B cell (primary cell): Measurements from ENCODE around the gene PRRC2B. TPM values are rescaled to one million over a fixed set of nuclear protein-coding genes. Genes with fewer than 3 reads are reported as not detected.
A peak's percentile ranks its signal among the peaks of the same experiment; 100 is the strongest.

Experiments used
- ATAC-seq: fragments of 200-7000 bp; cut with Tn5 transposase; one replicate; pipeline ENCODE4 v1.10.0; 2021; ENCODE audit warnings: low read depth, mild to moderate bottlenecking, moderate number of reproducible peaks, moderate library complexity
- CTCF ChIA-PET: fragments of 350-600 bp; sonication (Branson Sonifier 250); formaldehyde crosslinking; loops from one replicate; lab custom pipeline; 2021; ENCODE audit warnings: antibody characterized with exemption, inconsistent platforms; lab: Charles Lee
- POLR2A ChIA-PET: fragments of 350-600 bp; sonication (Branson Sonifier 250); formaldehyde crosslinking; loops from one replicate; lab custom pipeline; 2021; ENCODE audit warnings: antibody characterized with exemption; lab: Charles Lee
- DNase-seq: peaks from one replicate; pipeline ENCODE4 v3.0.0; 2013
- H2AFZ ChIP-seq: 2 replicates; pipeline ENCODE4 v1.6.1; 2012; ENCODE audit warnings: mild to moderate bottlenecking, low read depth, low read length; ENCODE audit not compliant: insufficient read depth, poor library complexity, severe bottlenecking
- H3K27ac ChIP-seq, 2 donors: 1 replicate in 1 of 2; 2 replicates in 1 of 2; pipeline ENCODE4 v1.5.1; 2012 to 2013; ENCODE audit warnings: low read length in 2 of 2, mild to moderate bottlenecking in 2 of 2, moderate library complexity in 1 of 2
- H3K27me3 ChIP-seq, 4 experiments: fragments of 200-600 bp in 1 of 4; sonication (generic) in 1 of 4; replicated peaks in 1 of 4; 1 replicate in 2 of 4; 2 replicates in 2 of 4; pipeline versions ENCODE4 v1.6.1 to v1.7.0; 2013 to 2016; ENCODE audit warnings: low read length in 3 of 4, mild to moderate bottlenecking in 2 of 4, mixed read lengths in 1 of 4, moderate library complexity in 1 of 4; ENCODE audit not compliant: insufficient read depth in 4 of 4, control insufficient read depth in 3 of 4; ENCODE audit errors: control extremely low read depth in 1 of 4
- H3K36me3 ChIP-seq, 2 experiments: replicated peaks in 1 of 2; 1 replicate in 1 of 2; 2 replicates in 1 of 2; pipeline versions ENCODE4 v1.6.1 to v1.7.1; 2013; ENCODE audit warnings: low read length in 1 of 2; ENCODE audit not compliant: insufficient read depth in 2 of 2, control insufficient read depth in 1 of 2; ENCODE audit errors: control extremely low read depth in 1 of 2, extremely low read depth in 1 of 2
- H3K4me1 ChIP-seq, 2 donors: fragments of 200-600 bp in 1 of 2; sonication (generic) in 1 of 2; 1 replicate in 1 of 2; 2 replicates in 1 of 2; pipeline versions ENCODE4 v1.5.1 to v1.6.1; 2013 to 2017; ENCODE audit warnings: low read length in 2 of 2; ENCODE audit not compliant: control insufficient read depth in 2 of 2, insufficient read depth in 2 of 2
- H3K4me2 ChIP-seq: replicated peaks from 2 replicates; pipeline ENCODE3; 2012; ENCODE audit warnings: mild to moderate bottlenecking, low read depth, low read length; ENCODE audit not compliant: poor library complexity, severe bottlenecking
- H3K4me3 ChIP-seq, 5 experiments: fragments of 200-600 bp in 1 of 5; sonication (generic) in 1 of 5; 1 replicate in 3 of 5; 2 replicates in 2 of 5; pipeline versions ENCODE4 v1.5.1 to v1.7.0; 2011 to 2016; ENCODE audit warnings: low read length in 4 of 5, mild to moderate bottlenecking in 4 of 5, low read depth in 2 of 5, control low read depth in 1 of 5, moderate library complexity in 1 of 5; ENCODE audit not compliant: insufficient read depth in 1 of 5; ENCODE audit errors: control extremely low read depth in 1 of 5, extremely low read depth in 1 of 5
- H3K79me2 ChIP-seq: fragments of 200-600 bp; sonication (generic); one replicate; pipeline ENCODE4 v1.6.0; 2016; ENCODE audit warnings: low read length; ENCODE audit not compliant: control insufficient read depth, insufficient read depth
- H3K9ac ChIP-seq: fragments of 200-600 bp; sonication (generic); 2 replicates; pipeline ENCODE4 v1.6.1; 2017; ENCODE audit warnings: mild to moderate bottlenecking, low read length, moderate library complexity
- H3K9me3 ChIP-seq, 3 donors: one replicate each; pipeline versions ENCODE4 v1.6.1 to v1.7.1; 2013; ENCODE audit warnings: low read length in 2 of 3; ENCODE audit not compliant: control insufficient read depth in 2 of 3, insufficient read depth in 1 of 3; ENCODE audit errors: control extremely low read depth in 1 of 3
- H4K20me1 ChIP-seq: 2 replicates; pipeline ENCODE4 v1.6.0; 2012; ENCODE audit warnings: mild to moderate bottlenecking, low read length; ENCODE audit not compliant: insufficient read depth, control insufficient read depth, poor library complexity, severe bottlenecking
- H3K27ac Mint-ChIP-seq: one replicate; pipeline ENCODE4 v1.8.0; 2021; ENCODE audit warnings: mixed read lengths
- H3K27me3 Mint-ChIP-seq: one replicate; pipeline ENCODE4 v1.8.0; 2021; ENCODE audit warnings: mixed read lengths
- H3K4me1 Mint-ChIP-seq: one replicate; pipeline ENCODE4 v1.8.0; 2021; ENCODE audit warnings: mixed read lengths
- H3K4me3 Mint-ChIP-seq: one replicate; pipeline ENCODE4 v1.8.0; 2021; ENCODE audit warnings: mixed read lengths
- H3K9me3 Mint-ChIP-seq: one replicate; pipeline ENCODE4 v1.8.0; 2022; ENCODE audit warnings: mixed read lengths; ENCODE audit not compliant: insufficient read depth
- EZH2 ChIP-seq: IDR thresholded peaks from 2 replicates; pipeline ENCODE4 v1.6.1; 2012; ENCODE audit warnings: borderline replicate concordance, low read depth, mild to moderate bottlenecking, moderate library complexity, low read length; ENCODE audit not compliant: insufficient read depth, poor library complexity, severe bottlenecking
- WGBS: methylation state at CpG from one replicate; pipeline ENCODE4 v1.1.5; 2013; ENCODE audit warnings: missing lambda C conversion rate; ENCODE audit not compliant: insufficient coverage; 5-methylcytosine and 5-hydroxymethylcytosine counted together
- intact Hi-C: fragments of 100-400 bp; cut with micrococcal nuclease; formaldehyde crosslinking; loops from one replicate; pipeline ENCODE4 v1.10.0; 2022
- polyA plus RNA-seq: library from polyadenylated mRNA; depleted of rRNA; stranded (reverse); fragments of >200 nt; gene quantifications from 2 replicates; pipeline ENCODE4 v1.2.3, GENCODE V29; 2012
- total RNA-seq, 2 donors: library from RNA; stranded (reverse); fragments of 120-200 nt in 1 of 2; gene quantifications; 1 replicate in 1 of 2; 2 replicates in 1 of 2; pipeline versions ENCODE4 v1.2.3 to v1.2.4, GENCODE V29; 2013 to 2022
- TF ChIP-seq, protein P1 (sequence below): fragments of 200-600 bp; IDR thresholded peaks from one replicate; pipeline ENCODE4 v1.8.0; 2022; ENCODE audit warnings: antibody characterized with exemption, mild to moderate bottlenecking

The PRRC2B gene
- total and polyA plus RNA-seq, 2 donors (not counting 1 experiment from before 2014, with no cell fraction given), result 63.9 to 268 TPM

DNA sequence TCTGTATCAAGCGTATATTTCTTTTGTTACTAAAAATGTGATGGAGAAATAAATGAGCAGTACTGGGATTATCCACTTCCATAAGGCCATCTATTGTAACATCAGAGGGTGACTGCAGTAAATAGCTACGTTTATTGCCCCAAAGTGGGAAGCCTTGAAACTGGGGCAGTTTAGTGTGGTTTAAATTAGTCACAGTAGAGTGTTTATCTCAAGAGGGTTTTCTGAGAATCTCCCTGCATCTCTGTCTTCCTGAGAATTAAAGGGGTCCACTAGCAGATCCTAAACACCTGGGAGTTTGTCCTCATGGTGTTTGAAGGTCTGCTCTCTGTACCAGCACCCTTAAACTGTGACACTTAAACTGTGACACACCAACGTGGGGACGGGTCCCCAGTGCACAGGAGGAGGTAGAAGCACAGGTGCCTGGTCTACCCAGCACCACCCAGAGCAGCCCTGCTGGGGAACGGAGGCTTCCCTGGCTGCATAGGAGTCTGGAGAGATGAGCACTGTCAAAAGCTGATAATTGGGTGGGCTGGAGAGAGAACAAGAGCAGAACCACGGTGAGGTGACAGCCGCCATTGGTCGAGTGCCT lies 25.2 kb downstream of the PRRC2B start:
- POLR2A ChIA-PET, result no interaction called here

GRCh38 chr9:131419716-131420115 lies 25.8 kb downstream of the PRRC2B start:
- Histone ChIP-seq H3K79me2 (peaks cover 100% of the 10 kb centered on the region), H3K4me1 (peaks cover 42 to 62% of the 10 kb centered on the region in 2 donors), H3K4me3 (no peak overlapping the region), H3K4me2 (no peak overlapping the region), H4K20me1 (peaks cover 100% of the 10 kb centered on the region), H3K27me3 (no peaks in the 10 kb centered on the region), H3K9ac (no peak overlapping the region), H3K36me3 (peaks cover 7 to 32% of the 10 kb centered on the region in 2 experiments), H3K9me3 (no peaks in the 10 kb centered on the region), H2AFZ (no peak overlapping the region), H3K27ac (peak overlapping the region in 1 of 2 donors; percentile 35)
- Mint-ChIP-seq H3K9me3 (no peaks in the 10 kb centered on the region), H3K4me1 (peaks cover 79% of the 10 kb centered on the region), H3K27ac (no peak overlapping the region), H3K27me3 (no peaks in the 10 kb centered on the region), H3K4me3 (no peak overlapping the region)
- ATAC-seq (no peak), DNase-seq (no peak)
- CTCF ChIA-PET, result no interaction called here
- intact Hi-C loops, result no loop called here
- TF ChIP-seq EZH2, result no peak
- TF ChIP-seq, protein P1, sequence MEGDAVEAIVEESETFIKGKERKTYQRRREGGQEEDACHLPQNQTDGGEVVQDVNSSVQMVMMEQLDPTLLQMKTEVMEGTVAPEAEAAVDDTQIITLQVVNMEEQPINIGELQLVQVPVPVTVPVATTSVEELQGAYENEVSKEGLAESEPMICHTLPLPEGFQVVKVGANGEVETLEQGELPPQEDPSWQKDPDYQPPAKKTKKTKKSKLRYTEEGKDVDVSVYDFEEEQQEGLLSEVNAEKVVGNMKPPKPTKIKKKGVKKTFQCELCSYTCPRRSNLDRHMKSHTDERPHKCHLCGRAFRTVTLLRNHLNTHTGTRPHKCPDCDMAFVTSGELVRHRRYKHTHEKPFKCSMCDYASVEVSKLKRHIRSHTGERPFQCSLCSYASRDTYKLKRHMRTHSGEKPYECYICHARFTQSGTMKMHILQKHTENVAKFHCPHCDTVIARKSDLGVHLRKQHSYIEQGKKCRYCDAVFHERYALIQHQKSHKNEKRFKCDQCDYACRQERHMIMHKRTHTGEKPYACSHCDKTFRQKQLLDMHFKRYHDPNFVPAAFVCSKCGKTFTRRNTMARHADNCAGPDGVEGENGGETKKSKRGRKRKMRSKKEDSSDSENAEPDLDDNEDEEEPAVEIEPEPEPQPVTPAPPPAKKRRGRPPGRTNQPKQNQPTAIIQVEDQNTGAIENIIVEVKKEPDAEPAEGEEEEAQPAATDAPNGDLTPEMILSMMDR, result no peak
- 82% methylated on average over 6 of the region's 12 CpGs for WGBS
- POLR2A ChIA-PET, result interaction anchor here (0.6 kb wide), 1 partner anchor 14 kb away, joined by 6 read pairs; no protein-coding TSS in a partner anchor

More for the DNA sequence above, 25.2 kb downstream of the PRRC2B start:
- H3K4me3 ChIP-seq, result no peak overlapping the region
- CTCF ChIA-PET, result interaction anchor here (2.3 kb wide), 1 partner anchor 70 kb away, joined by 9 read pairs; no protein-coding TSS in a partner anchor
- peaks cover 100% of the 10 kb centered on the region for H4K20me1 ChIP-seq
- 75% methylated on average over 7 of the region's 8 CpGs for WGBS
- TF ChIP-seq, protein P1, result no peak
- no peak for TF ChIP-seq EZH2
- peaks cover 7 to 32% of the 10 kb centered on the region in 2 experiments for H3K36me3 ChIP-seq
- H3K9me3 ChIP-seq, result no peaks in the 10 kb centered on the region
- H3K27me3 ChIP-seq, result no peaks in the 10 kb centered on the region
- no peak for ATAC-seq
- Mint-ChIP-seq H3K4me1 (peaks cover 81% of the 10 kb centered on the region), H3K4me3 (no peak overlapping the region), H3K27me3 (no peaks in the 10 kb centered on the region), H3K27ac (no peak overlapping the region), H3K9me3 (no peaks in the 10 kb centered on the region)
- H3K4me2 ChIP-seq, result no peak overlapping the region
- H3K4me1 ChIP-seq, result peaks cover 42 to 62% of the 10 kb centered on the region in 2 donors
- intact Hi-C loops, result no loop called here
- no peak overlapping the region for H2AFZ ChIP-seq
- no peak overlapping the region for H3K9ac ChIP-seq
- peaks cover 100% of the 10 kb centered on the region for H3K79me2 ChIP-seq
- no peak for DNase-seq
- peak overlapping the region in 1 of 2 donors; percentile 62 for H3K27ac ChIP-seq
